Measurements from ENCODE around the gene KRTAP5-2.
"Not testable (repeated sequence)": the region's sequence is repeated elsewhere in the genome, so short reads cannot be mapped to it uniquely, and the experiment has no call there.

- TF ChIP-seq CTCF (conservative IDR thresholded peaks at IDR 0.05); EZH2 (IDR thresholded peaks at IDR 0.05; ENCODE audit: low read depth): not testable (repeated sequence)
Observed at GRCh38 chr11:1575756-1576155, 22.3 kb downstream of the KRTAP5-2 start.

Measured in PC-9 (cell line).